RPMI8226 (cell line): ENCODE results near the gene DGCR2.

Source experiments
- DNase-seq: peaks from one replicate; pipeline ENCODE4 v3.0.0-alpha.2; 2015

Gene DGCR2

GRCh38 chr22:19146215-19146968, 24.2 kb upstream of the DGCR2 start:
- peak; percentile 4 for DNase-seq

DNA sequence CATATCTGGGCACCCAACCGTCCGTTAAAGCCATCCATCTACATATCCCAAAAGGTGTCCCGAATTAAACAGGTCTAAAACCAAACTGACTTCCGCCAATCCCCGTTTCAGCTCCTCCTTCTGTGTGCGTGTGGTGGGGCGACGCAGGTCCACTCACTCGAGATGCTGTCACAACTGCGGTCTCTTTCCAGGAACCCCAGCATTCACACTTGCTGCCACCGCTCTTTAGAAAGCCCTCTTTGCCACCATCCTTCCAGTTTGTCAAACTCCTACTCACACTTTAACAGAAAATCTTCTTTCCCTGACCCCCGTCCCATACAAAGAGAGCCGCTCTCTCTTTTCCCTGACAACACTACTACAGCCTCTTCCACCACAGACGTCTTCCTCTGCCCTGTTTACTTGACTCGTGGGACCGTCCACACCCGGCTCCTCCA, 21.8 kb upstream of the DGCR2 start:
- no peak for DNase-seq

DNA sequence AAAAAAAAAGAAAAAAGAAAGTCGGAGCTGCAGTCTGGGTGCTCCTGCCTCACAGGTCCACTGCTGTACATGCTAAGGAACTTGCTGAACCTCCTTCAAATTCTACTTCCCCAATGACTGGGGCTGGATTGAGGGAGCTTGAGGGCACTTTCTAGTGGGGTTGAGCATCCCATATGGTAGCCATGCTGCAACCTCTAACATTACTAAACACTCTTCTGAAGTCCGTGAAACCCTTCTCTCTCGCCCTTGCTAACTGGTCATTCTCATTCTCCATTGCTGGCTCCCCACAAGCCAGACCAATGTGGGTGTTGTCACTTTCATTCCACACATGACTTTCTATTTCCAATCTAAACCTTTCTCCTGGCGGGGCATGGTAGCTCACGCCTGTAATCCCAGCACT, 21.0 kb upstream of the DGCR2 start:
- no peak for DNase-seq

GRCh38 chr22:19142394-19142793, 20.2 kb upstream of the DGCR2 start:
- DNase-seq = no peak

DNA sequence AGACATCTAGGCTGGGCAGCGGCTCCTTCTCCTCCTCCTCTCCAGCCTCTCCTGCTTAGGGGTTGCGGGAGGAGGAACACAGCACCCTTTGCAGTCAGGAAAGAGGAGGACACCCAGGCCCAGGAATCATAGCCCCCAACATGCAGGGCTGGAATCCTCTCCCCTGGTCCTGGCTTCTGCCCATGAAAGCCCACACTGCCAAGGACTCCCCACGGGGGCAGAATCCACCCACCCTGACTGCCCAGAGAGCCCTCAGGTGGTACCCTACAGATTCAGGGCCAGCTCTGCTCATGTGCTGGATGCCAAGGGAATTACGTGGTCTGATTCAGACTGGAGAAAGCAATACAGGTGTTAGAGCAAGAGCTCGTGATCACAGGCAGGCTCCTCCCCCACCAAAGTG, 17.8 kb upstream of the DGCR2 start:
- DNase-seq = no peak

- no peak for DNase-seq
Observed at GRCh38 chr22:19139001-19139356, 16.8 kb upstream of the DGCR2 start.

- no peak for DNase-seq
Observed at GRCh38 chr22:19138217-19139000, 16.2 kb upstream of the DGCR2 start.

DNA sequence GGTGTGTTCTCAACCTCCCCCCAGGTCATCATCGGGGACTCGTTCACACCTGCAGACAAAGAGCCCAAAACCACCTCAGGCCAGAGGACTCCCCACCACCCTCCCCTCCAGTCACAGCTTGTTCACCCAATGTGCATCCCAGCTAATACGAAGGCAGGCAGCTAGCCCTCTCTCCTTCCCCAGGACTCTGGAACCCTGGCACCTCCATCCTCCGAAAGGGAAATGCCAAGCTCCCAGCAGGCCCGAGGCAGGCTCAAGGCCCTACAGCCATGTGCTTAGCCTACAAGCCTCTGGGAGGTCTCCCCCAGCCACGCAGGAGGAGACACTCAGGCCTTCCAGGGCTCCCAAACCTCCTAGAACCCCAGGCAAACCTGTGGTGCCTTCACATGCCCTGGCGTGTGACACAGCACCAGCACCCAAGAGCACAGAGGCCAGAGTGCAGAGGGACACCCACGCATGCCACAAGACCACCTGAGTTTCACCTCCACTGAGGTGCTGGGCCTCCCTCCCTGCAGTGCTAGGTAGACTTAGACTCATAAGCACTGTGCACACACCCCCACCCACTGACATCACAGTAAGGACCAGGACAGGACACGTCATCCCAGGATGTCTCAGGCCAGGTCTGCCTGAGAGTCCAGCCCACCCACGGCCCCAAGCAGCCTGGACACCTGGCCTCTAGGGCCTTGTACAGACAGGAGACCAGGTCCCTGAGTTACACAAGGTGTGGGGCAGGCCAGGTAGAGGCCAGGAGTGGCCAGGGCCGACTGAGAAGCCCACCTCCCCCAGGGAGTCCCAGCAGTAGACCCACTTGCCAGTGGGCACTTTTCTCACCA, 15.4 kb upstream of the DGCR2 start:
- DNase-seq = no peak

- no peak for DNase-seq
Observed at GRCh38 chr22:19136915-19137314, 14.7 kb upstream of the DGCR2 start.

- DNase-seq = no peak
Observed at GRCh38 chr22:19134874-19135273, 12.7 kb upstream of the DGCR2 start.

DNA sequence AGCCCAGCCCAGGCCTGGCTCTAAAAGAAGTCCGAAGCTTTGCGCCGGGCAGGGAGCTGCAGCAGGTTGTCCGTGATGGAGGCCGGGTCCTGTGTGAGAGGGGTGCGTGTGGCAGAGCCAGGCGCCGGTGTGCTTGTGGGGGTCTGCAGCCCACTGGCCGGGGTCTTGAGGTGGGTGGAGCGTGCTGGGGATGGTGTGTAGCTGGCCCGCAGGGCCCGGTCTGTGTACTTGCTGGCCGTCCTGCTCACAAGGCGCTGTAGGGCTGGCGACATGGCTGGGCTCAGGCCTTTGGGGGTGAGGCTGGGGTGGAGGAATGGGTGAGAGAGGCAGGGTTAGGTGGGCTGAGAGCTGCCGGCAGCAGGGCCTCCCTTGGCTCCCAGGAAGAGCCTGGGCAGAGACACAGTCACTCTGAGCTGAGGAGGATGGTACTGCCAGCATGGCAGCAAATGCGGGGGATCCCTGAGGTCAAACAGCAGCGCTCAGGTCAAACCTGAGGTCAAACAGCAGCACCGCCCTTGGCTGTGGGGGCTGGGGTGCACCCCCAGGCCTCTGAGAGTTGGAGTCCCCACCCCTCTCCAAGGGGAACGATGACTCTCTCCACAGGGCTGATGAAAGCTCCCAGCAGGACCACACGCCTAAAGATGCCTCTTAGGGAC, 12.1 kb upstream of the DGCR2 start:
- no peak for DNase-seq

DNA sequence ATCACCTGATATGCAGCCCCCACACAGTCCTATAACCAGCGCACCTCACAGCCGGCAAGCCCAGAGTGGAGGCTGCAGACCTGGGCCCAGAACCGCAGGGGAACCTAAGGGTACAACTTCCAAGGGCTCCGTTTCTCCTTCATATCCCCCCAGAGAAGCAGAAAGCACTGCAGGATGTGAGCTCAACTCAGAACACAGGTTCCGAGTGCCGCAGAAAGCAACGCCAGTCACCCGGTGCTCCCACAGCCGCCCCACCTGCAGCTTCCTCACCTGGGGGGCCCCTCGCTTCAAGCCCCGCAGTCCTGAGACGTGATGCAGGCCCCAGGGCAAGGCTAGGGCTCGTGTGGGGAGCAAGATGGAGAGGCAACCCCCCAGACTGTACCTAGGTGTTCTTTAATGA, 11.3 kb upstream of the DGCR2 start:
- DNase-seq = no peak

DNA sequence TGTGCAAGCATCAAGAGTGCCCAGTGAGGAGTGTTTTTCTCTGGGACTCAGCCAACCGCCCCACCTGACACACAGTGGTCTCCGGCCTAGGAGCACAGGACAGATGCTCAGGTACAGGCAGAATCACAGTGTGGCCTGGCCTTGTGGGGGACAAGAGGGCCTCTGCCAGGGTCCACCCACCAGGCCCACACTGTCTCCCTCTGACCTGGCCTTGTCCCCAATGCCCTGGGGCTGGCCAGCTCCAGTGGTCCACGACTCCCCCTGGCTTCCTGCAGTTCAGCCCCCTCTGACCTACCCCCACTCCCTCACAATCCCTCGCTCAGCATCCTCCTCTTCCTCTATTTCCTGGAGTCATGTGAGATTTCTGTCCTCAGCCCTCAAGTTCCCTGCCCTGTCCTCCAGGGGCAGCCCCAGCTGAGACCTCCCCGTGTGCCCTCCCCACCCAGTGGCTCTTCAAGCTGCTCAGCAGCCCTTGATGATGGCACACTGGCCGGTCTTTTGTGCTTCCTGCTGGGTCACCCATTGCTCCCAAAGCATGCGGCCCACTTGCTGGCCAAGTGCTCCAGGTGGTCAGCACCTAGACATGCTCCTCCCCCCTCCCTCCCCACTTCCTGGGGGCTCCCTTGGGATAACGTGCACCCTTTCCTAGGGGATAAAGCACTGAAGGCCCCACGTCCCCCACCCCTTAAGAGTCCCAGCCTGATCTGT, 10.6 kb upstream of the DGCR2 start:
- DNase-seq = no peak

DNA sequence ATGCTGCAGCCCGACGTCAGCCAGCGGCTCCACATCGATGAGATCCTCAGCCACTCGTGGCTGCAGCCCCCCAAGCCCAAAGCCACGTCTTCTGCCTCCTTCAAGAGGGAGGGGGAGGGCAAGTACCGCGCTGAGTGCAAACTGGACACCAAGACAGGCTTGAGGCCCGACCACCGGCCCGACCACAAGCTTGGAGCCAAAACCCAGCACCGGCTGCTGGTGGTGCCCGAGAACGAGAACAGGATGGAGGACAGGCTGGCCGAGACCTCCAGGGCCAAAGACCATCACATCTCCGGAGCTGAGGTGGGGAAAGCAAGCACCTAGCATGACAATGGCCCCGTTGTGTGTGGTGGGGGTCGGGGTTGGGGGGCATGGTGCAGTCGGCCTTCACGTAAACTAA, 9.9 kb upstream of the DGCR2 start:
- no peak for DNase-seq

- DNase-seq = no peak
Observed at GRCh38 chr22:19131685-19132015, 9.4 kb upstream of the DGCR2 start.

DNA sequence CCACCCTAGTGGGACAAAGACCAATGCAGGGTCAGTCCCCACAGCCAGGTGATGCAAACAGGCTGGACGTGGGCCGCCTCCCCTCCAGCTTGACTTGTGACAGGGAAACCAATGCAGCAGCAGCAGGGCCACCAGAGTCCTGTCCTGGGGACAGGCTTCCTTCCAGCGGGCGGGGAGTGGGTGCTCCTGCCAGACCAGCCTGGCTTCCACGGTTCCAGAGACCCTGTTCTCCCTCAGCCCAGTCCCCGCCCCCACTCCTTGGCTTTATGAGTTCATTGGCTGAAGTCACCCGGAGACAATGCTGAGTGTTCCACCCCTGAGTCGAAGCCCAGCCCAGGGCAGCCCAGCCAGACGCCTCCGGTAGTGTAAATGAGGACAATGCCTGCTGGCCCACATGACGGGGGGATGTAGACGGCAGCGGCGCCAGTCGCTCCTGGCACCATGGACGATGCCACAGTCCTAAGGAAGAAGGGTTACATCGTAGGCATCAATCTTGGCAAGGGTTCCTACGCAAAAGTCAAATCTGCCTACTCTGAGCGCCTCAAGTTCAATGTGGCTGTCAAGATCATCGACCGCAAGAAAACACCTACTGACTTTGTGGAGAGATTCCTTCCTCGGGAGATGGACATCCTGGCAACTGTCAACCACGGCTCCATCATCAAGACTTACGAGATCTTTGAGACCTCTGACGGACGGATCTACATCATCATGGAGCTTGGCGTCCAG, 8.9 kb upstream of the DGCR2 start, which contains the start of gene TSSK2:
TSSK2 (plus strand) TSS at position 350 of the 726 bp plus-strand sequence; CDS start at position 442, 92 bp downstream.
- DNase-seq = no peak

DNA sequence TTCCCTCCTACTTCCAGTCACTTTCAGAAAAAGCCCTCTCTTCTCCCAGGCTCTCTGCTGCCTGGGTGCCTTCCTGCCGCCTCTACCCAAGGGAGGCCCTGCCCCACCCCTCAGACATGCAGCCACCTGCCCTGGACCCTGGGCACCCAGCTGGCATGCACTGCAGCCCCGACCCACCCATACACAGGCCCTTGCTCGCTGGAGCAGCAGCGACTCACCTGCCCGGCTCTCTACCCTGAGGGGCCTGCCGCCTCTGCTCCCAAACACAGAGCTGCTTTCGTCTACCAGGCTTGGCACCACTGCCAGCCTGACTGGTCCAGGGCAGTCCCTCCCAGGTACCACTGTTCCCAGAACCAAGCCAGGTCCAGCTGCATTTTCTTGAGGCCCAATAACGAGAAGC, 7.7 kb upstream of the DGCR2 start:
- no peak for DNase-seq

- no peak for DNase-seq
Observed at GRCh38 chr22:19128946-19129727, 6.9 kb upstream of the DGCR2 start.

- no peak for DNase-seq
Observed at GRCh38 chr22:19128009-19128401, 5.8 kb upstream of the DGCR2 start.

GRCh38 chr22:19127329-19128008, 5.3 kb upstream of the DGCR2 start:
- no peak for DNase-seq
